HG02623 (cell line): ENCODE results near the gene RALY.
A peak's percentile ranks its signal among the peaks of the same experiment; 100 is the strongest.

ENCODE experiments used
- ATAC-seq: cut with Tn5 transposase; IDR thresholded peaks from one replicate; pipeline ENCODE4 v1.9.1; 2021; ENCODE audit warnings: moderate library complexity; ENCODE audit not compliant: unreplicated experiment

The RALY gene

DNA sequence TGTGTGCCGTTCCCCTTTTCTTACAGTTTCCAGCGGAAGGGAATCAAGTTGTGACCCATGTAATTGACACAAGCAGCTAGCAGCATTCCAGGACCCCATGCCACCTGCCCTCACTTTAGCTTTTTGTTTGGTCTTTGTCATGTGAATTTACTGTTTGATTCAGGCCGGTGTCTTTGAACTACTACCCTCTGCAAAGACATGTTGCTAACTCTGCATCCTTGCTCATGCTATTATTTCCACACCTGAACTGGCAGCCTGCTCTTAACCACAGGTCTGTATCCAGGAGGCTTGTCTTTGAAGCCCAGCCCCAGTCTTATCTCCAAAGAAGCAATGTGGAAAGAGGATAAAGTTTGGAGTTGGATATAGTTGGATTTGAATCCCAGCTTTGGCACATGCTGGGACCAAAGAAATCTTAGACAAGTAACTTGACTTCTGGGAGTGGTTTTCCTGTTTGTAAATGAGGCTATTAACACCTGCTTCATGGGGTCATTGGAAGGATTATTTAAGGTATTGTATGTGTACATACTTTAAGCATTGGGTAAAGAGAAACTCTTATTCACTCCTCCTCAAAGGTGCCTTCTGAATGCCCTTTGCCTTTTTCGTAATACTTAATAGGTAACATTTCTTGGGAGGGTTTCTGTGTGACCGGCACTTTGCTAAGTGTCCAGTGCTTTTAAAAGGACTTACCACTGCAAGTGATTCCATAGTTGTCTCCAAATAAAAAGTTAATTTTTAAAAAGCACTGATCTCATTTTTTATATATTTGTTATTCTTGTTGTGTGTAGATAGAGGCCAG lies 52.4 kb downstream of the RALY start:
- ATAC-seq = no peak

DNA sequence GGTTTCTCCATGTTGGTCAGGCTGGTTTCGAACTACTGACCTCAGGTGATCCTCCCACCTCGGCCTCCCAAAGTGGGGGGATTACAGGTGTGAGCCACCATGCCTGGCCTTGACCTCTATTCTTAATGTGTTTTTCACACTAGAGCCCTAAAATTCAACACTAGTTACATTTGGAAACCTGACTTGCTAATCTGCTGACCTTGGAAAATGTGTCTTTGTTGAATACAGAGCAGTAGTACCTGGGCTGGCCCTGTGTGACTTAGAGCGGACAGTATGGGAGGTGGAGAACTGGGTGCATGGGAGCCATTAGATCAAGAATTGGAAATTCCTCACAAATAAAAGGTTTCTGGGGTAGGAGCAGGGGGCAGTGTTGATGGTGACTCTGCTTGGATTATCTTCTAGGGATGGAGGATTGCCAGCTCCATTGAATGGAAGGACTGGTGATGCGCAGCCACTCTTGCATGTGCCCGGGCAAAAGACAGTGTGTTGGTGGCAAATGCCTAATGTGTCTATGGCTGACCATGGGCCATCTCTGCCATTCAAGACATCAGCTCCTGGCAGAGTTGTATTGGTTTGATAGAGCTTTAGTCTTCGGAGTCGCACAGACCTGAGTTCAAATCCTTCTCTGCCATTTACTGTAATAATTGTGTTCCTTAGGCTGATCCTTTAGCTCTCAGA lies 53.4 kb downstream of the RALY start:
- ATAC-seq = no peak

GRCh38 chr20:34047917-34048316 lies 54.2 kb downstream of the RALY start:
- no peak for ATAC-seq

DNA sequence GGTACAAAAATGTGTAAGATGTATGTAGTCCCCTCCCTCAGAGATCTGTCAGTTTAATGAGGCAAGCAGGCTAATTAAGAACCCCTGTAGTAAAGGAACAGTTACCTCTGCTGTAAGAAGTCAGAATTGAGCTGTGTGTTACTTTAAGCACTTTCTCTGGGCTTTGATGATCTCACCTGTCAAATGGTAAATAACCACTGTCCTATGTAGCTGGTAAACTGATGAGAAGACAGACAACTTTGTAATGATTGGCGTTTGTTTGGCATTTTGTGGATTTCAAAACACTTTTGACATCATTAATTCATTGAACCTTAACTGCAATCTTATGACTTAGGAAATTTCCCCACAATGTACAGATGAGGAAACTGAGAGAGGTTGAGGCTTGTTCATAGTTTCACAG lies 55.7 kb downstream of the RALY start:
- ATAC-seq = no peak

DNA sequence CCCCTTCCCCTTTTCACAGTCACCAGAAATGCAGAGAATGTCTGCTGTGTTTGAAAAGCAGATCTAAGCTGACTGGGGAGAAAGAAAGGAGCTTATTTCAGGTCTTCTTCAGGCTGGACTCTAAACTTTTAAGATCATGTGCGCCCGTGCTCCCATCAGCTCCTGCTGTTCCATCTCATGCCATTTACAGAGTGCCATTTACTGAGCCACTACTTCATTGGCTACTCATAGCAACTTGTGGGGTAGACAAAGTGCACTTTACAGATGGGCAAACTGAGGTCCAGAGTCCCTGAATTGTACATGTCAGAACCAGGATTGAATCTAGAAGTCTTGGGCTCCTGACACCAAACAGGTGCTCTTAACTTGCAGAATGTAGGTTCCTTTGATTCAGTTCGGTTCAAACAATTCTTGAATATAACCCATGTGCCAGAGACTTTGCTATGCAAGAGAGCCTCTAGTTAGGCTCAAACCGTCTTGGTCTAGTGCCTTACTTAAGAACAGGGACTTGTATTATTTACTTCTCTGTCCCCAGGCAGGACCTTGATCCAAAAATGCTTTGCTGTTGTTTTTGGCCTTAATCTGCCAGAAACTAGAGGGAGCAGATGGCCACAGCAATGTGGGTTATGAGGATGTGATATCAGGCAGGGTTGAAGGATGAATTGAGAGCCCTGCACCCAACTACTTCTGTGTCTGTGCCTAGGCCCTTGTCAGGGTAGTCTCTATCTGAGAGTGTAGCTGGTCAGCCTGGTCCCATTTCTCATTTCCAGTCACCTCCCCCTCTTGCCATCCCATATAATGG lies 56.4 kb downstream of the RALY start:
- no peak for ATAC-seq

DNA sequence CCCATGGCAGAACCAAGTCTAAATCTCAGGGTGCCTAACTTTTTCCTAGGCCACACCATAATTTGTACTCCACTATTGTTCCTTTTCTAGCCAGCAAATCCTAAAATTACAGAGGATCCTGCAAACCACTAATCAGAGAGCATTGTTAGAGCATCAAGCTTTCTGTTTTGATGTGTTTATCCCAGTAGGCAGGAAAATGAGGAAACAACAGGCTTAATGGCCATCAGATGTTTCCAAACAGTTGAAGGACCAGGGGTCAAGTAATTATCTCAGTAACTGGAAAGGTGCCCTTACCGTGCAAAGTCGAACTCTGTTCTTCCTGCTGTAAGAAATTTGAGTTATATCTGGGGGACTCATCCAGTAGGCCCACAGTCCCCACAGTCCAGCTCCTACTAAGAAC lies 58.7 kb downstream of the RALY start:
- no peak for ATAC-seq

DNA sequence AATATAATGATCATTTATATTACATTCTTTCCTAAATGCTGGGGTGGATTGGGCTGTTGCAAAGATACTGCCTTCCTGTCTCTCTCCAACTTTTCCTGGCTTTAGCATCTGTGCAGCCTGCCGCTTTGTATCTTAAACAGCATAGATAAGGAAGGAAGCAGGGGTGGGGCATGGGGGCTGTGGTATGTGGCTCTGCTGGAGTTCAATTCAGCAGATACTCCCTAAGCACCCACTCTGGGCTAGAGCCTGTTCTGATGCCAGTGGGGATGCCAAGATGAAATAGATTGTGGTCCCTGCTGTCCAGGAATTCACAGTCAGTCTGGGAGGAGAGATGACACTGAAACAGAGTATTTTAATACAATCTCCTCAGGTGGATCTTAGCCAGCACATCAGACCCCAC lies 61.6 kb downstream of the RALY start:
- ATAC-seq = no peak

- no peak for ATAC-seq
Observed at GRCh38 chr20:34058831-34059230, 65.1 kb downstream of the RALY start.

GRCh38 chr20:34060970-34061369 lies 67.3 kb downstream of the RALY start:
- ATAC-seq = no peak

DNA sequence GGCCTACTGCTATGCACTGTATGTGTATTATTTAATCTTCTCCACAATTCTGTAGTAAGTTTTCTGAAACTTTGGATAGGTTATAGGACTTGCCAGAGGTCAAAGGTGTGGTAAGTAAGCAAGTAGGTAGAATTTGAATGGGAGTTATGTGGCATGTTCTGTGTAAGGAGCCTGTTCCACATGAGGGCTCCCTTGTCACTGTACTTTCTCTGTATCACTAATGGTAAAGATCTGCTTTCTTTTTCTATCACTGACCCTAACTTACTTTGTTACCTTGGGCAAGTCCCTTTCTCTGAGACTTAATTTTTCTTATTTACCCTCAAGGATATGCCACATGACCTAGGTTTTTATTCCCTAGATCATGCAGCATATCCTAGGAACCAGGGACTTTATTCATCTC lies 68.0 kb downstream of the RALY start:
- no peak for ATAC-seq

GRCh38 chr20:34062570-34063482 lies 69.1 kb downstream of the RALY start:
- no peak for ATAC-seq

DNA sequence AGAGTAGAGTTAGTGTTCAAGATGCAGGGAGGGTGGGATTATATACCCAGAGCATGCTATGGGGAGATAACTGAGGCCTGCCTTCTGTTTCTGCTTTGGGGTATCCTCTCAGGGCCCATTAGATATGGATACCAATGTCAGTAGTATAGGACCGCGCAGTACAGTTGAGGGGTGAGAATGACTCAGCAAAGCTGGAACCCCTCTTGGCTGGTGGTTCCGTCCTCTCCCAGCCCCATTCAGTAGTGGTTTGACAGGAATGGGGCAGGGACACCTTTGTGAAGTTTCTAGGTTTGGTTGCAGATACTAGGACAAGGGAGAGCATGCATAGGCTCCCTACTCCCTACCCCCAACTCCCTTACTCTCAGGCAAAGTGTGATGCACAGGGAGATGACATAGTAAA lies 70.6 kb downstream of the RALY start:
- ATAC-seq = no peak

GRCh38 chr20:34065260-34065659 lies 71.5 kb downstream of the RALY start:
- no peak for ATAC-seq

DNA sequence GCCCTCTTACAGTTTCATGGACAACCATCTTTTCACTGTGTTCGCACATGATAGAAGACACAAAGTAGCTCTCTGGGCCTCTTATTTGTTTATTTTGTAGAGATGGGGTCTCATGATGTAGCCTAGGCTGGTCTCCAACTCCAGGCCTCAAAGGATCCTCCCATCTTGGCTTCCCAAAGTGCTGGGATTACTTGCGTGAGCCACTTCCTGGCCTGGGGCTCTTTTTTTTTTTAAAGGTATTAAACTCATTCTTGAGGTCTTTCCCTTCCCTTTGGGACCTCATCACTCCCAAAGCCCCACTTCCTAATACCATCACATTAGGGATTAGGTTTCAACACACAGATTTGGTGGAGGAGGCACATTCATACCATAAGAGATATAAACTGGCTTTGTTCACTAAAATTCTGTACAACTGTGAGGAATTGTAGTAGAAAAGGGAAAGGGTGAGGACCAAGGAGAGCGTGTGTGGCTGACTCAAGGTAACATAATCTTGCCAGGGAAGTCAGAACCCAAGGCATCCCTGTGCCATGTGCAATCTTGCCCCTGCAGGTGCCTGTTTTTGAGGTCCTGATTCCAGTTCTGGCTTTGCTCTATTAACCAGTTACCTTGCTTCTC lies 72.9 kb downstream of the RALY start:
- ATAC-seq = no peak

- no peak for ATAC-seq
Observed at GRCh38 chr20:34068001-34068400, 74.3 kb downstream of the RALY start.

DNA sequence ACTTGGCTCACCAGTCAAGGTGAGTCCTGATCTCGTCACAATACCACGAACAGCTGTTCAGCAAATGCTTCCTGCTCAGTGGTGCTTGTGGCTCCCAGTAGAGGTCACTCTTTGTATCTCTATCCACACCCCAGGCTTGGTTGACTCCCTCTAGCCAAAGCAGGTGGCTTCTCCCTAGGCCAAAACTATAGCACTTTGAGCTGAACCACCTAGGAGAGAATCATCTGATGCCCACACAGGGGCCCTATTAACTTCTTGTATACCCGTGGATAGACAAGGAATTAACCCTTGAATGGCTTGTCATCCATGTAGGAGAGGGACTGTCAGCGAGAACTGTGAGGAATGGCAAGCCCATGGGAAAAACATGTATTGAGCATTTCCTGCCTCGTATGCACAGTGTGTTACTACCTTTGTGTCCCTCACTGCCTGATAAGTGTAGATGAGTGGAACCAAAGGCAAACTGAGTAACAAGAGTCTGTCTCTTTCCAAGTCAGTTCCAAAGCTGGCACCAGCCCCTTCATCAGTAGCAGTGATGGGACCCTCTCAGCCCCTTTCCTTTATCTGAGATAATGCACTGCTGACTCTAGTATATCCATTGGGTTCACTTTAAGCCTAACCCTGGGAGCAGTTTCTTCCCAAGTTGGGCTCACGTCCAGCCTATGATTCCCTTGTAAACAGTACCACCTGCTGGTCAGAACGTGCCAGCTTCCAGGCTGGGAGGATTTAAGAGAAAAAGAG lies 75.8 kb downstream of the RALY start:
- peak; percentile 75 for ATAC-seq

- no peak for ATAC-seq
Observed at GRCh38 chr20:34070079-34070439, 76.3 kb downstream of the RALY start.

- no peak for ATAC-seq
Observed at GRCh38 chr20:34070859-34071258, 77.1 kb downstream of the RALY start.

- ATAC-seq = no peak
Observed at GRCh38 chr20:34072076-34072475, 78.4 kb downstream of the RALY start.

- no peak for ATAC-seq
Observed at GRCh38 chr20:34072778-34073177, 79.1 kb downstream of the RALY start.
